K562 treated with DMSO at 1 percent for 48 hours (cell line): Measurements from ENCODE around the gene CCDC15. TPM values are rescaled to one million over a fixed set of nuclear protein-coding genes. Genes with fewer than 3 reads are reported as not detected.

ENCODE experiments used
- total RNA-seq: library from RNA; unstranded; fragments of 300-600 nt; gene quantifications from 2 replicates; pipeline ENCODE4 v1.2.3, GENCODE V29; 2022; ENCODE audit warnings: low replicate concordance; ENCODE audit errors: extremely low read depth

Gene CCDC15
- not detected in 2 replicates for total RNA-seq

GRCh38 chr11:124953753-124954589 lies at the start of gene CCDC15:
TSS of gene CCDC15 (plus strand) at chr11:124954202. CDS start at chr11:124954733, 531 bp downstream.

GRCh38 chr11:124918950-124919349 lies 35.1 kb upstream of the CCDC15 start, which contains the start of gene HEPN1:
TSS of gene HEPN1 (plus strand) at chr11:124919250.

DNA sequence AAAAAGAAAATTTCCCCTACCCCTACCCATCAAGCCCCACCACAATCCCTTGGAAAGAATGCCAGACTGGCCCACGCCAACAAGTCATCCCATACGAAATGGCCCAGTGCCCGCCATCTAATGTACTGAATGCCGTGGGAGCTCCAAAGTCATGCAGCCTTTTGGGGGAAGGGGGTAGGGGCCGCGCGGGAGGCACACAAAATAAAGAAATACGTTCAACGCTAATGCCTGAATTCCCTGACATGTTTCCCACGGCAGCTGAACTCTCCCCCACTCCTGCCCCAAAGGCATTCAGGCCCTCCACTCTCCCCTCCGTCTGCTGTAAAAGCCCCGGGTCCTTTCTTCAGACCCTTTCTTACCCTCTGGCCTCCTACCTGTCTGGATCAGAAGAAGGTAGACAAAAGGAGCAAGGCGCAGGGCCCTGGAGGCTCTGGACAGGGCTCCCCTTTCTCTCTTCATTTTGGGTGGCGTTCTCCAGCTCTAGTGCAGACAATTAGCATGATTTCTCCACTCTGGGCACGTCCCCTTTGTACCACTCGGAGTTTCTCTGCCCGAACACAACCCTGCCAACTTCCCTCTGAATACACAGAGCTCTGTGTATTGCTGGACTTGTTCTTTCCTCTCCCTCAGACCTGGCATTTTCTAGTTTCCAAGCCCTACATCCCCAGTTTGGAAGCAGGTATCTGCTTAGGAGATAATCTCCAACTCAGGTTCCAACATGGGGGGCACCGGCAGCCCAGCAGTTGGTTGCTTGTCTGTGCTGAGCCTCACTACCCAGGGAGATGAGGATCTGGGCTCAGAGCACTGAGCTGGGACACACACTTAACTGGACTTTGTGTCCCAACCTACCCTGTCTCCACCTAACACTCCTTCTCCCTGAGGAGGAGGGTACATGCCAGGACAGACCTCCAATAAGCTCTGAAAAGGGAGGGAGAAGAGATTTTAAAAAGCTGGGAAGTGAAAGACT lies 18.2 kb upstream of the CCDC15 start, which contains the start of gene HEPACAM:
Gene HEPACAM (minus strand): TSS at position 500 of the 967 bp plus-strand sequence. CDS start 41 bp downstream, at position 459.

GRCh38 chr11:125062931-125063428 lies 109.0 kb downstream of the CCDC15 start, which contains the start of gene SLC37A2:
TSS of gene SLC37A2 (plus strand) at chr11:125063305. CDS start at chr11:125063368, 63 bp downstream.

Other genes with a start within 250 kb of the CCDC15 start
- not detected in 2 replicates for gene NRGN, start 214.3 kb upstream of the CCDC15 start, total RNA-seq
- not detected in 2 replicates for gene VSIG2, start 201.9 kb upstream of the CCDC15 start, total RNA-seq
- gene ESAM, start 191.9 kb upstream of the CCDC15 start, total RNA-seq = not detected in 2 replicates
- gene MSANTD2, start 153.8 kb upstream of the CCDC15 start, total RNA-seq = not detected in 2 replicates
- gene ROBO3, start 88.8 kb upstream of the CCDC15 start, total RNA-seq = not detected in 2 replicates
- not detected in 2 replicates for gene ROBO4, start 56.3 kb upstream of the CCDC15 start, total RNA-seq
- not detected in 2 replicates for gene HEPN1, start 35.0 kb upstream of the CCDC15 start, total RNA-seq
- gene HEPACAM, start 18.2 kb upstream of the CCDC15 start, total RNA-seq = not detected in 2 replicates
- gene SLC37A2, start 109.1 kb downstream of the CCDC15 start, total RNA-seq = not detected in 2 replicates
- not detected in 2 replicates for gene TMEM218, start 157.4 kb downstream of the CCDC15 start, total RNA-seq
- gene PKNOX2, start 210.5 kb downstream of the CCDC15 start, total RNA-seq = not detected in 2 replicates